ENCODE results near the gene AMOTL1.

AMOTL1 gene

DNA sequence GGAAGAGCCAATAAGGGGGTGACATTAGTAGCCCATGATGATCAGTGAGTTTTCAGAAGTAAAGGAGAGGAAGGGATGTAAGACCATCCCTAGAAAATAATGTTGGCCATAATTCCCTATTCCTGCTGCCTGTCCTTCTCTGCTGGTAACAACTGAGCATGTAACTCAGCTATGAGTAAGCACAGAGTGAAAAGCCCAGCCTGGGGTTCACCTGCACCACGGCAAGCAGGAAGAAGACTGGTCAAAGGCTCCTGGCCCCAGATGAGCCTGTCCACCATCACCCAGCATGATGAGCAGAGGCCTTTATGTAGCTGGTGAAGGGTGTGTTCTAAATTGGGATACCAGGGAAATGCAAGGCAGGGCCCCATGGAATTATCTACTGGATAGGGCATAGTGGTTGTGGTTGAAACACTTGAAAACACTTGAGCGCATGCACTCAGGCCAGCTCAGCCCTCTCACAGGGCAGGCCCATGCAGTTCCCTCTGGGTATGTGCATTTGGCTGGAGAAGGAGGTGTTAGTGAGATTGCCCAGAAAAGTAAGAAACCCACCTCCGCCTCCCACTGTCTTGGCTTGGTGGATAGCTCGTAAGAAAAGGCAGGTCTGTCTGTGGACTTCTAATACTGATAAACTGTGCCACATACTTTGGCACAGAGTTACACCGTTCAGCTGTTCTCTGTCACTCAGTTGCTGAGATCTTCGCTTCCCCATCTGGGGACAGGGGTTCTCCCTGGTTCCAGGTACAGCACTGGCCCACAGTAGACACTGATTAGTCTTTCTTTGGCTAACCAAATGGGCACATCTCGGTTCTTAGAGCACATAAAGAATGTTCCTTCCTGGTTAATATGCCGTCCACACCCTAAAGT, 86.8 kb downstream of the AMOTL1 start:
- no peak for DNase-seq (ENCODE audit: low read depth)

DNA sequence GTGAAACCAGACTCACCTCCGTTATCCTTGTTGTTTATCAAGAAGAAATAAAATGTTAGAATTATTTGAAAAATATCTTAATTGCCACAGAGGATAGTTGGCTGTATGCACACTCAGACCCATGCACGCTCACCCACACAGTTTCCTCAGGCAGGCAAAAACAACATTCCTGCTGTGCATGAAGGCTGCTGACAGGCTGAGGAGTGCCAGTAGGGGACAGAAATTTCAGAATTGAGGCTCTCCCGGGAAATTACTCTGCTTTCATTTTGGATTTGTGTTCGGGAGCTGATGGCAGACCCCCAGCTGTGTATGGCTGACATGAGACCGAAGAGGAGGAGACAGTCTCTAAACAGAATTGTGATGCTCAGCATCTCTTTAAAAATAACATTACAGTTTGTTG, 87.5 kb downstream of the AMOTL1 start:
- no peak for DNase-seq (ENCODE audit: low read depth)

DNA sequence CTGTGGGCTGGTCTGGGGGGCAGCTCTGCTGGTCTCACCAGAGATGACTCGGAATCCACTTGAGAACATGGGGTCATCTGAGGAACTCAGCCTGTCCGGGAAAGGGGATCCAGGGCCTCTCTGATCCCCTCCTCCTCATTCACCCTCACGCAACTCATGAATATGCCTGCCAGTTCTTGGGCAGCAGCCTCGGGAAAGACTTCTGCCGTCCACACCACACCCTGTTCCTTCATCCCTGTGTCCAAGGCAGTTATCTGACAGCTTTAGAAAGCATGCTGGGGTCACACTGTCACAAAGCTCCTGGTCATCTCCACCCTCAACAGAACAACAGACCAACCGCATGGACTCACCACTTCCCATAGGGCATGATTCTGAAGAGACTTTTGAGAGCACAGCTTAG, 88.3 kb downstream of the AMOTL1 start:
- no peak for DNase-seq (ENCODE audit: low read depth)

DNA sequence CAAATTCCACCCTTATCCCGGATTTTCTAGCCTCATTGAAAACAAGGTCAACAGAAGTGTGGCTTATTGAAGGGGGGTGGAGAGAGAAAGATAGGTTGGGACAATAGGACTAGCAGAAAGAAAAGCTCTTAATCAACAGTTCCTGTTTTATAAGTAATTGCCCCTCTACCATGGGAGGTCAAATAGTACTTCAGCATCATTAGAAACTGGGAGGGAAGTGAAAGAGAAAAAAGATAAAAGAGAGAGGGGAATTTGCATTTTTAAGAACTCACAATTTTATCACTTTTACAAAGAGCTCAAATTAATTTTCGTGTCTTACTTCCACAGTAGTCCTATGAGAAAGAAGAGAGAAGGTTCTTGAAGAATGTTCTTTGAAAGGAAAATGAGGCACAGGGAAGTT, 89.2 kb downstream of the AMOTL1 start:
- DNase-seq (ENCODE audit: low read depth), result no peak

DNA sequence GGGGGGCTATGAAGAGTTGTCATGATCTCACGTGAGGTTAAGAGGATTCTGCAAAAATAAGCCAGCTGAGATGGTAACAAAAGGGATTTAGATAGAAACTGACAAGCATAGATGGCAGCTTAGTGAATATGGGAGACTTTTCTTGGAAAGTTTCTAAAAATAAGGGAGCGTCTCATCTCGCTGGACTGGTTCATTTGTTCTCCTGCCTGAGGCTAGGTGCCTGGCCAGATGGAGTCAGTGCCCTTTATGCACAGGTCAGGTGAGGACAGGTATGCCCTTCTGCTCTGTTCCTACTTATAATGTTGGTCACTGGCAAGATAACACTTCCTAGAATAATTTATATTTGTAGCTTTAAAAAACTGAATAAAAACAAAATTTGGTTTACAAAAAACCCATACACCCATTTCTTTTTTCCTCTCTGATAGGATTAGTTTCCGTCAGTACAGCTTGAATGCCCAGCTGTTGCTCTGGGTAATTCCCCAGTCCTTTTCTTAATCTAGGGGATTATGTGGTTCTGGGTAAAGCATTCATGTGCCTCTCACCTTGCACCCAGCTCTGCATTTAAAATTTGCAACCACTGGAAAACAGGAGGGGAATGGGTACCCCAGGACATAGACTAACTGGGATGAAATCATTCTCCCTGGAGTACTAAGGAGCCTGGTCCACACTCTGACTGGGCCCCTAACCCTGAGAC, 90.0 kb downstream of the AMOTL1 start:
- no peak for DNase-seq (ENCODE audit: low read depth)

DNA sequence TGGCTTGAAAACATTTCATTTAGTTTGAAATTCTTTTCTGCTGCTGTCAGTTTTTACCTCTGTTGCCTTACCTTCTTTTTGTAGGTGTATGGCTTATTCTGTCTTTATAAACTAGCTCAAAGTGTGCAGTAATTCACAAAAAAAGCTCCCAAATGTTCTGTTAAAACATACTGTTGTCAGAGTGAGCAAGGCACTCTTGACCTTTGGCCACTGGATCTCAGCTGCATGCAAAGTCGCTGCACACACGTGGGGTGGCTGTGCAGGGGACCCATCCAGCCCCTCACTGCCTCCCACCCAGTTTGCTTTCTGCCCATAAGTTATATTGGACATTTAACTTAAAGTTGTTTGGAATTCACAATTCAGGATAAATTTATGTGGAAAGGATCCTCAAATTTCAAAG, 92.2 kb downstream of the AMOTL1 start:
- DNase-seq (ENCODE audit: low read depth), result no peak

DNA sequence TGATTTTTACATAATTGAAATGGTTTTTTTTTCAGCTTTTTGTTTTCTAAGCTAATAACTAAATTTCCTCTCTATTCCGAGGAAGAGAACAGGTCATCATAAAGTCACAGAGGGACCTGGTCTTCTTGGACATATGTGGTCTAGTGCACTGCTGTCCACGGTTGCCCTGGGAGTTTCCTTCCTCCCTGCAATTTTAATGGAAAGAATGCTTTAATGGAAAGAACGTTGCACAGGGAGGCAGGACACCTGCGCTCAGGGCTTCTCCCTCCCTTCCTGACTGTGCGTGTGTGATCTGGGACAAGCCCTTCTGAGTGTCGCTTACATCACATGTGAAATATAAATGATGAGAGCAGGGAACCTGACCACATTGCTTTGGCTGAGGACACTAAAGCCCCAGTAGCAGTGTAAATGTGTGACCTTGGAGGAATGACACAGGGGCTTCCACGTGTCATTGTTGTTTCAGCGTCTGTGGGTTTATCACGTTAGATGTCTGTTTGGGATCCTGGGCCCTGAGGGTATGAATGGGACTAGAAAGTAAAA, 93.2 kb downstream of the AMOTL1 start:
- no peak for DNase-seq (ENCODE audit: low read depth)

DNA sequence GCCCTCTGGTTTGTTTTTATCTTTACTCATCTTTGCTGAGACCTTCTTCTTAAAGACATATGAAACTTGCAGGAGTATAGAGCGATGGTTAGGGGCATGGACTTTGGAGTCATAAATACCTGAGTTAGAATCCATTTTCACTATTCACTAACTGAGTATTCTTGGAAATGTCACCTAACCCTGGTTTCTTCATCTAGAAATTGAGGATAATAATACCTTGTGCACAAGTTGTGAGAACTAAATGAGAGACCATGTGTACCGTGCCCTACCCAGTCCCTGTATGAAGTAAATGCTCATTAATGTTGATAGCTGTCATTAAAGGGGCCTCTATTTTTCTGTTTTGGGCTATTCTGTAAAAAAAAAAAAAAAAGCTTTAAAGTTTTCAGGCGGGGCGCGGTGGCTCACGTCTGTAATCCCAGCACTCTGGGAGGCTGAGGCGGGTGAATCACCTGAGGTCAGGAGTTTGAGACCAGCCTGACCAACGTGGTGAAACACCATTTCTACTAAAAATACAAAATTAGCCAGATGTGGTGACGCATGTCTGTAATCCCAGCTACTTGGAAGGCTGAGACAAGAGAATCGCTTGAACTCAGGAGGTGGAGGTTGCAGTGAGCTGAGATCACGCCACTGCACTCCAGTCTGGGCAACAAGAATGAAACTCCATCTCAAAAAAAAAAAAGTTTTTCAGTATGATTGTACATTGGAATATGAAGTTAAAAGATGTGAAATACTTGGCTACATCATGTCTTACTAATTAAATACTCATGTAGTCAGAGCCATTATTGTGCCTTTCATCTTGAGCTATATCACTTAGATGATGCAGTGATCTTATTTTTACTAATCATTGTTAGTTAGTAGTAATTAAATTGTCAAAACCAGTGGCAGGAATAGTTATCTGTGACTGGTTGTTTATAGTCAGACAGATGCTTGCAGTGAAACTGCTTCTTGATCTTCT, 95.0 kb downstream of the AMOTL1 start:
- no peak for DNase-seq (ENCODE audit: low read depth)

DNA sequence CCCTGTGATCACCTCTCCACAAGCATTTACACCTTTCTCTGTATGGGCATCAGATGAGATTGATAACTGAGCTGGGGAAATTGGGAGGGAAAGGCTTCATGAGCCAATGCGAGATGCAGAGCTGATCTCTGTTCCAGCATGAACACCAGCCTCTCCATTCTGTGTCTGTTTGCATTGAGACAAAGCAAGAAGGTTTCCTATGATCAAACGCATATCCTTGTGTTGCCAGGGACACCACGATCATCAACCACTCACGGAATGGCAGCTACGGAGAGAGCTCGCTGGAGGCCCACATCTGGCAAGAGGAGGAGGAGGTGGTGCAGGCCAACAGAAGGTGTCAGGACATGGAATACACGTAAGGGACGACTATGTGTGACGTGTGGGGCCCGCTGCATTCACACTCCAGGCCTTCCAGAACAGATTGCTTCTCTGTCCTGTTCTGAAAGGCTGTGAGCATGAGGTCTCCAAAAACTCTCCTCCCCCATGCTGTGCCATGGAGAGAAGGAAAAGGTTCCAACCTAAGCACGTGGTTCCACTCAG, 96.4 kb downstream of the AMOTL1 start:
- no peak for DNase-seq (ENCODE audit: low read depth)

DNA sequence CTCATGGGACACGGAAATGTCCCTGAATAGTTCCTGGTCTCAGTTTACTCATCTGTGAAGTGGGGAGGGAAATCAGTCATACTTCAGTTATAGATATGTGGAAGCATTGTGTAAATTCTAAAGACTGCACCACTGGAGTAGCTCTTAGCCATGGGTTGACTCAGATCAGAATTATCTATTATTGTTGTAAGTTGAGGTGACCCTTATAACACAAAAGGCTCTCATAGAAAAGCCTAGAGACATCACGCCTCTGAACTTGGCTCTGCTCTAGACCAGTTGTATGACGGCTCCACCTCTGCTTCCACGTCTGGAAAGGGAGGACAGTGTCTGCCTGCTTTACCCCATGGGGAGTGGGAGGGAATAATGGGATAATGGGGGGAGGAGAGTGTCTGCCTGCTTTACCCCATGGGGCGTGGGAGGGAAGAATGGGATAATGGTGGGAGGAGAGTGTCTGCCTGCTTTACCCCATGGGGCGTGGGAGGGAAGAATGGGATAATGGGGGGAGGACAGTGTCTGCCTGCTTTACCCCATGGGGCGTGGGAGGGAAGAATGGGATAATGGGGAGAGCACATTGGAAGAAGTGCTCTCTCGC, 98.2 kb downstream of the AMOTL1 start:
- no peak for DNase-seq (ENCODE audit: low read depth)

DNA sequence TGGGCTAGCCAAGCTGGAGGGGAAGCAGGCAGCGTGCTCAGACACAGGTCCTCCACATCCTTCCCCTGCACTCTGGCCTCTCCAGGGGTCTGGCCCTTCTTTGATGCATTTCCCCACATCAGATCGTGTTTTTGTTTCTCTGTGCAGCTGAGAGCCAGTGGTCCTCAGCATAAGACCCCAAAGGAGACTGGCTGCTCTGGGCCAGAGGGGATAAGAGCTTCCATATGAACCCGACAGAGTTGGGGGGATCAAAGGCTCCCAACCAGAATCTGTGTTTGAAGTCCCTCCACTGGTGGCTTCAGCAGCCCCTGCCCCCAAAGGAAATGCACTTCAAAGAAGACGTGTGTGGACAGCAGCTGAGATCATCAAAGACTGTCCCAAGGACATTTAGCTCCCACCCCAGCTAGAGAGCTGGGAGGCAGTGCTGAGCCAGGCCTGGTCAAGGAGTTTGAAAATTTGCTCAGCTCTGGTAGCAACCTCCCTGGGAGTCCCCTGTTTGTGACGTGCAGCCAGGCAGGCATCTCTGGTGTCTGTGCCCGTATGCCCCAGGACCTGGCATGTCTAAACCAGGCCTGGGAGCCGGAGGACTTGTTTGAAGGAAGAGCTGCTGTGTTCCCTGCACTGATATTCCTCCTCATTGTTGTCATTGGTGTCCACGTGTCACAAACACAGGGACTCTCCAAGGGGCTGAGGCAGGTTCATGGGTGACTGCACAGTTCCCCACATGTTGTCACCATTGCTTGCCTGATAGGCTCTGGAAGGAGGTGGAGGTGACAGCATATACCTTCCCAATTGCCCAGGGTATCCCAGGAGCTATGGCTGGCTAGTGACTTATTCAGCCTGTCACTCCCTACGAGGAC, 99.0 kb downstream of the AMOTL1 start:
- no peak for DNase-seq (ENCODE audit: low read depth)

DNA sequence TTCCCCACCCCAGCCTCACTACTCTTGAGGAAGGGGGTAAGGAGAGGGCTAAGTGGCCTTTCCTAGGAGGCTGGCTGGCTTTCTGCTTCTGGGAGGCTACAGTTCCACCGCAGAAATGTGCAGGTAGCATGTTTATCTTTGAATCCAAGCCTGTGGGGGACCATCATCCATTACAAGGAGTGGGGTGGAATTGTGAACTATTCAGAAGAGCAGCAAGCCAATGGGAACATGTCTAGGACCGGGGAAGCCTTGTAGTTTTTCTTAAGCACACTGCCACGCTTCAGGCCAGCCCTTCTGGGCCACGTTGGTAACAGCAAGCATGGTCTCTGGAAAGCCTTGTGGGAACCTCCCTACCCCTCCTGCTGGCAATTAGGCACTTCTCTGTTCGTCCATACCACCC, 100.3 kb downstream of the AMOTL1 start:
- DNase-seq (ENCODE audit: low read depth), result no peak

DNA sequence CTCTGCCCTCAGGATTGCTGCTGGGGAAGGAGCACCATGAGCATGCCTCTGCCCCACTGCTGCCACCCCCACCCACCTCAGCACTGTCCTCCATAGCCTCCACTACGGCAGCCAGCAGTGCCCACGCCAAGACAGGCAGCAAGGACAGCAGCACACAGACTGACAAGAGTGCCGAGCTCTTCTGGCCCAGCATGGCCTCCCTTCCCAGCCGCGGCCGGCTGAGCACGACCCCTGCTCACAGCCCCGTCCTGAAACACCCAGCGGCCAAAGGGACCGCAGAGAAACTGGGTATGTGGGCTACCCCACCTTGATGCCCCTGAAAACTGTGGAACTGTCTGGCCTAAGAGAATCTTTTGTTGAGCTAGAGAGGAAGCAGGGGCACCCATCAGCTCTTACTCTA, 101.0 kb downstream of the AMOTL1 start:
- DNase-seq (ENCODE audit: low read depth), result no peak

DNA sequence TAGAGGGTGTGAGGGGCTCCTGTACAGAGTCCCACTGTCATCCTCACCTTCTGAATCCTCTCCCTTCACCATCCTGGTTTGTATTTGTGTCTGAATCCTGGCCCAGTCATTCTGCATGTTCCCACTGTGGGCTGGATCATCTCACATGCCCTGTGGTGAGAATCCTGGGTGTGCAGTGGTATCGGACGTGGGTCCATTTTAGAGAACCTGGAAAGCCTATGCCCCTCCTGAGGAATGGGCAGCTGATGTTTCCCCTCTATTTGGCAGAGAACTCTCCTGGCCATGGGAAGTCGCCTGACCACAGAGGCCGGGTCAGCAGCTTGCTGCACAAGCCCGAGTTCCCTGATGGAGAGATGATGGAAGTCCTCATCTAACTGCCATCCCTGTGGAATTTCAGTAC, 102.3 kb downstream of the AMOTL1 start:
- no peak for DNase-seq (ENCODE audit: low read depth)

DNA sequence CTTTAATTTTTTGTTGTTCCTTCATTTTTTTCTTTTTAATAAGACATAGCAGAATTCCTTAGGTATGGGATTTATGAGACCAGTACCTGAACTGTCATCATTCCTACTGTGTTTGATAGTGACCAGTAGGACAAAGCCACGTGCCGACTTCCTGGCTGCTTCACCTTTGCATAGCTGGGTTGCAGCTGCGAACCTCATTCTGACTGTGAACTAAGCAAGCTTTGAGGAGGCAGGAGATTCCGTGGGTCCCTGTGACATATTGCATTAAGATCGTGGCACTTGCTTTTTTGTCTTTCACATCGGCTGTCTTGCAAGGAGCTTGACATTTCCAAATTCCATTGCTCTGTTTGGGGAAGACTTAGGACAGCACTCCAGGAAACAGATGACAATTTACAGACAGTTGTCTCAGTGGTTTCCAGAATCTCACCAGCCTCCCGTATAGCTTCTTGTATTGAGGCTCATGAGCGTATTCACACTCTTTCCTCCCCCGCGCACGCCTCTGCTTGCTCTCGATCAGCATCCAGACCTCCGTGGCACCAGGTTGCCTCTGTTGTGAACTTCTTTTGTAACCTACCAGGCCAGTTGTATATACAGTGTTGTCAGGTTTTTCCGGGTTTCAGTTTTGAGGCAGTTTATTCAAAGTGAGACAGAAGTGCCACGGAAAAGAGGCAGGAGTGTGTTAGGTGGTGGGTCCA, 103.5 kb downstream of the AMOTL1 start:
- no peak for DNase-seq (ENCODE audit: low read depth)

DNA sequence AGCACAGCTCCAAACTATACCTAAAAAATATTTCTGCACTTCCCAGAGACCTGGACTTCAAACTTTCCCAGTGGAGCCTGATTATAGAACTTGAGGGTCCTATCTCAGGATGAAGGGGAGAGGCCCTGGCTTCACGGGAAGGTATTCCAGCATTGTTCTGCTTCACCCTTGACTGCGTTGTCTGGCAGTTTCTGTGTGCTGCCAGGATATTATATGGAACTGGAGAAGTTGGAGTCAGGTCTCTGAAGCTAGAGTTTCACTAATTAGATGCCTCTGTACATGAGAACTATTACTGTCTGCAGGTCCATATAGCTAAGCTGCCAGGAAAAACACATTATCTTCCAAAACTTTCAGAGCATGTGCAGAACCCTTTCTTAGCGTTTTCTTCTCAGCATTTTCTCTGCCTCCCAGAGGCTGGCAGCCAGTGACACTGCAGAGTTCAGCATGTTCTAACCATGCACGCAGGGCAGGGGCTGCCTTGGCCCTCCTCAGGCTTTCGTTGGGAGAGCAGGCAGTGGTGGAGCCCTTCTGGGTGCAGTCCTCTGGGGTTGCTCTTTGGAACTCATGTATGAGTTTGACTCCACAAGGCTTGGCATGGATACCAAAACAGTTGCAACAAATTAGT, 105.9 kb downstream of the AMOTL1 start:
- no peak for DNase-seq (ENCODE audit: low read depth)

DNA sequence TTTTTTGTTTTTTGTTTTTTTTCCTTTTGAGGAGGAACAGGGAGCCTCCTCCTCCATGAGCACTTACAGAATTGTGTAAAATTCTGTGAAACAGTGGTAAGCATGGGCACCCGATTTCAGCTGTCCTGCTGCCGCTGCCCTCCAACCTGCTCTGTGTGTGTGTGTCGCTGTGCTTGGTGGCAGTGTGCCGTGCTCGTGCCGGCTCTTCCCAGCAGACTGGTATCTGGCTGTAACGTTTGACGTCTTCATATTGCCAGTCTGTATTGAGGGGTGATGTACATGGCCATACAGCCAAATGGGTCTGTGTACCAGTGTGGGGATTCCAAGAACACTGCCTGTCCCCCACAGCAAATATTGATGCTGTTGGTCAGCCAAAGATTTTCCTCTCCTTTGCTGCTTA, 108.1 kb downstream of the AMOTL1 start:
- no peak for DNase-seq (ENCODE audit: low read depth)

DNA sequence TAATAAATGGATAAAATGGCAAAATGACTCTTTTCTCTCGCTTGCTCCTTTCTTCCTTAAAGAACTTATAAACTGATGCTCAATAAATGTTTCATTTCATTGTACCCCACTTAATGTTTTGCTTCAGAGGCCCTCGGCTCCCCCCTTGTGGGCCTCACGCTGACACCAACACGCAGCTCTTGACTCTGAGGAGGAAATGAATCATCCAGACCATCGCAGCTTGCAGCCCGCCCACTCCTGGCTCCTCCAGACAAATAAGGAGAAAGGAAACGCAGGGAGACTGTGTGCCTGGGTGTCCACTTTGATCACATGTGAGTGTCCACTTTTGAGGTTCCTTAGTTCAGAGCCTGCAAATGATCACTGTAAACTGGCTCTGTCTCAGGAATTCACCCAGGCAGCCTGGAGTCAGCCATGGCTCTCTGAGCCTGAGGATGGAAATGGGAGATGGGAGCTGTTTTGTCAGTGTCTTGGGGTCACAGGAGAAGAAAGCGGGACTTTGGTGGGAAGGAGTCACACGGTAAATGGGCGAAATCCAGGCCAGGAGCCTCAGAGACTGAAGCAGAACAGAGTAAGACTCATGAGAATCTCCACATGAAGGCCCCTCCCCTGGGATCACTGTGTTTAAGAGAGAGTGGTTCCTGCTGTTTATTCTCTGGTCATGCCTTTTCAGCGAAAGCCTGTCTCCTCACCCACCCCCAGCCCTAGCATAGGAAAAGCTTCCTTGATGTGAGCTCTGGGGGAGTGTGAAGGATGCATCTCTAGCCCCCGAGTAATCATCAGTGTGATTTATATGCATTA, 108.7 kb downstream of the AMOTL1 start:
- DNase-seq (ENCODE audit: low read depth), result peak; percentile 86

Measured in HS-27A (cell line).